ENCODE data around the gene GNB1.

- no peak for TF ChIP-seq CTCF (conservative IDR thresholded peaks at IDR 0.05; ENCODE audit: low read depth, low read length)
- TF ChIP-seq POLR2A (IDR thresholded peaks at IDR 0.05; ENCODE audit: low read depth, low read length) = no peak
- TF ChIP-seq ELK1 (IDR thresholded peaks at IDR 0.05; ENCODE audit: borderline replicate concordance, low read depth, low read length) = no peak
- no peak for TF ChIP-seq RAD21 (IDR thresholded peaks at IDR 0.05; ENCODE audit: low read length)
- no peak for TF ChIP-seq CHD1 (IDR thresholded peaks at IDR 0.05; ENCODE audit: low read depth, low read length)
- TF ChIP-seq RCOR1 (IDR thresholded peaks at IDR 0.05; ENCODE audit: insufficient replicate concordance, low read length) = no peak
- no peak for TF ChIP-seq SMC3 (IDR thresholded peaks at IDR 0.05; ENCODE audit: low read depth, low read length)
Measured at GRCh38 chr1:1927751-1928150, 36.9 kb upstream of the GNB1 start.

Data from IMR-90 (cell line).